Adipocyte (in vitro differentiated cells): ENCODE measurements around the gene ACAD11.

Source experiments
- DNase-seq: peaks from one replicate; pipeline ENCODE4 v3.0.0-alpha.2; 2015; ENCODE audit warnings: low read depth
- H3K27me3 ChIP-seq: replicated peaks from 2 replicates; pipeline ENCODE4 v1.7.0; 2013; ENCODE audit warnings: mild to moderate bottlenecking, low read length, moderate library complexity; ENCODE audit not compliant: control insufficient read depth, insufficient read depth
- H3K36me3 ChIP-seq: 2 replicates; pipeline ENCODE4 v1.7.0; 2013; ENCODE audit warnings: low read length, mild to moderate bottlenecking, moderate library complexity; ENCODE audit not compliant: control insufficient read depth, insufficient read depth, severe bottlenecking
- H3K4me1 ChIP-seq: 2 replicates; pipeline ENCODE4 v1.7.0; 2013; ENCODE audit warnings: mild to moderate bottlenecking, low read length, moderate library complexity; ENCODE audit not compliant: control insufficient read depth, insufficient read depth
- H3K4me3 ChIP-seq: 2 replicates; pipeline ENCODE4 v1.7.0; 2013; ENCODE audit warnings: mild to moderate bottlenecking, low read length, moderate library complexity
- H3K9ac ChIP-seq: 2 replicates; pipeline ENCODE4 v1.7.0; 2013; ENCODE audit warnings: mild to moderate bottlenecking, low read length, moderate library complexity
- H3K9me3 ChIP-seq: 2 replicates; pipeline ENCODE4 v1.7.0; 2013; ENCODE audit warnings: mild to moderate bottlenecking, low read length, moderate library complexity; ENCODE audit not compliant: control insufficient read depth

Gene ACAD11

DNA sequence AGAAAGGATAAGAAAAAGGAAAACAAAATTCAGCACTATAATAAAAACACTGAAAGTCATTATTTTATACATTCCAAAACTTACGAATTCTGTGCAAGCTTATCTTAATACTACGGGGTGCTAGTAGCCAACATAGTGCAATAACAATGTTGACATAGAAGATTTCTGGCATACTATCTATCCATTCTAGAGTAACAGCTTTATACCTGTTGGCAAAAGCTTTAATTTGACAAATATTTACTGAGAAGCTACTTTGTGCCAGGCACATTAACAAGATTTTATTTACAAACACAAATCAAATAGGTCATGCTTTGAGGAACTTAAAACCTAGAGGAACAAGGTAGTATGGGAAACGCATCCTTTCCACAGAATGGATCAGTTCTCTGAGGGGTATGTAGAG is 61.4 kb downstream of the ACAD11 start:
- Histone ChIP-seq H3K4me1 (peaks cover 59% of the 10 kb centered on the region), H3K9ac (peak overlapping the region; percentile 83), H3K9me3 (no peaks in the 10 kb centered on the region), H3K27me3 (no peaks in the 10 kb centered on the region), H3K36me3 (peaks cover 11% of the 10 kb centered on the region), H3K4me3 (peak overlapping the region; percentile 81)
- DNase-seq, result no peak

DNA sequence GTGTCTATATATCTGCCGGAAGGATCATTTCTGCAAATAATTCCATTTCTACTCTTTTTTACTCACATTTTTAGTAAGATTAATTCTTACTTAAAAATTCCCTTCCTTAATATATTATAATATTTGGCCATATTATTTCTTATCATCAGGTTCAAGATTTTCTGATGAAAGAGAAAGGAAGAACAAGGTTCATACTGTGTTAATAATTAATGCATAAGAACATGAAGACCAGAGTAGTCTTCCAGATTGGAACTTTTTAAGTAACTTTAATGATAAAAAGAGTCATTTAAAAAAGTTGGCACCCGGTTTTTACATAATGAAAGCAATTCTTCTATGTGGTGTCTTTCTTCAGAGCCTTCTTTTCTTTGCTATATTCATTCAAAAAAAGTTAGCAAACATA is 61.9 kb downstream of the ACAD11 start:
- H3K27me3 ChIP-seq, result no peaks in the 10 kb centered on the region
- peaks cover 64% of the 10 kb centered on the region for H3K4me1 ChIP-seq
- no peak for DNase-seq
- peaks cover 6% of the 10 kb centered on the region for H3K36me3 ChIP-seq
- H3K9me3 ChIP-seq, result no peaks in the 10 kb centered on the region
- H3K9ac ChIP-seq, result peak overlapping the region; percentile 83
- H3K4me3 ChIP-seq, result peak overlapping the region; percentile 81

DNA sequence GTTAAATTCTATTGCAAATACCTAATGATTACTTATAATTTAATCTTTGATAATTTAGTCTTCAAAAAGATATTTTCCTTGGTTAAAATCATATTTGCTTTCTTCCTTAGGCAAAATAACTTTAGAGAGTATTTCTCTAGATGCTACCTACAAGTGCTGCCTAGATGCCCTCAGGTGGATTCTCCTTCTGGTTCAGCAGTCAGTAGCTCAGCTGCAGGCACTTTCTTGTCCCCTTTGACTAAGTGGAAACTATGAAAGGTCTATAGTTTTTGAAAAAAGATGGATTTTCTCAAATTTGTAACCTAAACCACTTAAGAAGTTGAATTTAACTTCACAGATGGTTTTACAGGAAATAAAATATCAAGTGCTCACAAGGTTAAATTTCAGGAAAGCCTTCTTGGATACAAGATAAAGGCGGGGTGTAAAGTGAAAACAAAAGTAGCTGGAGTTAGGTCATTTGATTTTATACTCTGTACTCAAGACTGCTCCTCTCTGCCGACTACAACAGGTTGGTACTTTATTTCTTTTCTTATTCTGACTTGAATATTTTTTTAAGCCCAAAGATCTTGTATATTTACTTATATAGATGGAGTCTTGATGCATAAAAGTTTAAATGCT is 62.7 kb downstream of the ACAD11 start, which contains the start of gene ACKR4:
Gene ACKR4 (plus strand): TSS at position 455 of the 618 bp plus-strand sequence. CDS start 3,128 bp downstream, outside the sequence.
- peak; percentile 48 for DNase-seq
- Histone ChIP-seq H3K9ac (peak within 1 kb of the TSS; percentile 83), H3K27me3 (no peaks in the 10 kb centered on the region), H3K4me3 (peak within 1 kb of the TSS; percentile 81), H3K9me3 (no peaks in the 10 kb centered on the region), H3K4me1 (peaks cover 72% of the 10 kb centered on the region), H3K36me3 (no peaks in the 10 kb centered on the region)

DNA sequence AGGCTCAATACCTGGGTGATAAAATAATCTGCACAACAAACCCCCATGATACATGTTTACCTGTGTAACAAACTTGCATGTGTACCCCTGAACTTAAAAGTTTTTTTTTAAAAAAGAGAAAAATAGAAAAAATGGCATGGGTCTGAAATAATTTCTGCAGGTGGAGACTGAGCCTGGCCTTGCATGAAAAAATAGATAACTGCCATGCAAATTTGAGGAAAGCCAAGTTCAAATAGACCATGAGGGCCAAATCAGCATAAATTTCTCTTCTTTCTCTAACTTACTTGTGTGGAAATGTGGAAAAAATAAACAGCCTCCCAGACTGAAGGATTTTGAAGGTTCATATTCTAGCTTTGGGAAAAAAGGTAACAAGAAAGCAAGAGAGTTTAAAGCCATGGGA is 63.3 kb downstream of the ACAD11 start:
- no peak for DNase-seq
- Histone ChIP-seq H3K36me3 (no peaks in the 10 kb centered on the region), H3K4me3 (no peak overlapping the region), H3K9ac (peak overlapping the region; percentile 83), H3K4me1 (peaks cover 75% of the 10 kb centered on the region), H3K27me3 (no peaks in the 10 kb centered on the region), H3K9me3 (no peaks in the 10 kb centered on the region)

DNA sequence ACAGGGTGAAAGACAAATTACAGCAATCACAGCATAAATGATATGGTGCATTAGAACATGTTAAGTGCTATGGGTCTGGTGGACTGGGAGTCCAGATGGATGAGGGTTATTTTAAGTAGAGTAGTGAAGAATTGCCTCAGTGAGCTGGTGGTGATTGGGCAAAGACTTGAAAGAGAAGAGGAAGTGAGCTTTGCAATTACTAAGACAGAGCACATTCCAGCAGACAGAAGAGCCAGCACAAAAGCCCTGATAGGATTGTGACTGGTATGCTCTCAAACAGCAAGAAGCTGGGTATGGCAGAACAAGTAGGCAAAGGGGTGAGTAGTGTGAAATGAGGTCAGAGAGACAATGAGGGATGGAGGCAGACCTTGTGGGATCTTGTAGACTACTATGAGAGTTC is 64.6 kb downstream of the ACAD11 start:
- Histone ChIP-seq H3K4me3 (no peak overlapping the region), H3K9me3 (no peaks in the 10 kb centered on the region), H3K36me3 (peaks cover 2% of the 10 kb centered on the region), H3K4me1 (peaks cover 72% of the 10 kb centered on the region), H3K9ac (peak overlapping the region; percentile 47), H3K27me3 (no peaks in the 10 kb centered on the region)
- DNase-seq, result peak; percentile 69

DNA sequence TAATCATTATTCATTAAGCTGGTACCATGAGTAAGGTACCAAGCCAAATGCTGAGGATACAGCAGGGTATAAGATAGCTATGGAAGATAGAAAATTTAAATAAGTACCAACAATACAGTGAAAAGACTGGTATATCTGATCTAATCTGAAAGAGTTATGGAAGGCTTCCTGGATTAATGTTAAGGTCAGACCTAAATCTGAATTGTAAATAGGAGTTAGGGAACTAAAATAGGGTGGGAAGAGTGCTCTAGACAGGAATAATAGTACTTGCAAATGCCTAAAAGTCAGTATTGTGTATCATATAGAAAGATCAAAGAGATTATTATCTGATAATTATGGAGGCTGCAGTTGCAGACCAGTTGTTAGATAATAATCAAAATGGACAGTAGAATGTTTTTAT is 65.1 kb downstream of the ACAD11 start:
- Histone ChIP-seq H3K36me3 (peaks cover 5% of the 10 kb centered on the region), H3K9ac (peak overlapping the region; percentile 47)

DNA sequence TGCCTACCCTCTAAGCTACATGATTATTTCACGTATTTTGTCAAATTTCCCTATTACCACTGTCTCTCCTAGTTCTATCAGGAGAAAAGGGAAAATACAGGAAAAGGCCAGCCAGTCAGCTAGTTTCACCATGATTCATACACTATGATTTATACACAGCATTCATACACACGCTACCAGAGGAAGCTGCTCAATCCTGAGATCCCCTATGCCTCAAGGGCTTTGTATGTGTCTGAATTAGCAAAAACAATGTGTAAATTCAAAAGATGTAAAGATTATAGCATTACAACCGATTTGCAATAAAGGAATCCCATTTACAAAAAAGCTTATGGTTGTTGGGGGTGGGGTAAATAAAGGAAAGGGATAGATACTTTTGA is 65.7 kb downstream of the ACAD11 start:
- peak overlapping the region; percentile 49 for H3K4me3 ChIP-seq
- H3K9ac ChIP-seq, result peak overlapping the region; percentile 47
- DNase-seq, result peak; percentile 85
- no peaks in the 10 kb centered on the region for H3K27me3 ChIP-seq
- peaks cover 5% of the 10 kb centered on the region for H3K36me3 ChIP-seq
- H3K4me1 ChIP-seq, result peaks cover 70% of the 10 kb centered on the region
- H3K9me3 ChIP-seq, result no peaks in the 10 kb centered on the region

More for the DNA sequence above, 65.1 kb downstream of the ACAD11 start:
- peaks cover 69% of the 10 kb centered on the region for H3K4me1 ChIP-seq
- H3K4me3 ChIP-seq, result no peak overlapping the region
- no peaks in the 10 kb centered on the region for H3K27me3 ChIP-seq
- no peak for DNase-seq
- H3K9me3 ChIP-seq, result no peaks in the 10 kb centered on the region

DNA sequence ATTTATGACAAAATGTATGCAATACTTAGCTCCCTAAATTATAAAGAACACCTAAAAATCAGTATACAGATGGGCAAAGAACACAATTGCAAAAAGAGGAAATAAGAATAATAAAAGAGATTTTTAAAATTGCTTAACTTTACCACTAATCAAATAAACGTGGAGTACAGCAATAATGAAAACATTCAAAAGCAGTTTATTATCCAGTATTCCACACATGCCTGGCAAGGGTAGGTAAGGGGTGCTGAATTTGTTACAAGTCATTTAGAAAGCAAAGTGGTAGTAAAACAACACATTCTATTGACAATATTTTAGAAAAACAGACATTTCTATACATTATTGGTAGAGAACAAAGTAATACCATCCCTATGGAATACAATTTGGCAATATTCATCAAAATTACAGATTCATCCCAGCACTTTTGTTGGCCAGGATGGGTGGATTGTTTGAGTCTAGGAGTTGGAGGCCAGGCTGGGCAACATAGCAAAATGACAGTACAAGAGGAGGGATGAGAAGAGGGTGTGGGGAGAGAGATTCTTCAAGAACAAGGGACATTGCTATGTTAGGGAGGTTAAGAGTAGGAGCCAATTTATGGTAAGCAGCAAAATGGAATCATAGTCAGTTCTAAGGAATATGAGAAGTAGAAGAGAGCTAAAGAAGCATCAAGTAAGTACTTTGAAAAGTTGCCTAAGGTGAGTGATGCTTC is 66.2 kb downstream of the ACAD11 start:
- peaks cover 67% of the 10 kb centered on the region for H3K4me1 ChIP-seq
- H3K36me3 ChIP-seq, result peaks cover 5% of the 10 kb centered on the region
- H3K4me3 ChIP-seq, result peak overlapping the region; percentile 49
- no peaks in the 10 kb centered on the region for H3K9me3 ChIP-seq
- peak overlapping the region; percentile 47 for H3K9ac ChIP-seq
- peak; percentile 67 for DNase-seq
- no peaks in the 10 kb centered on the region for H3K27me3 ChIP-seq

DNA sequence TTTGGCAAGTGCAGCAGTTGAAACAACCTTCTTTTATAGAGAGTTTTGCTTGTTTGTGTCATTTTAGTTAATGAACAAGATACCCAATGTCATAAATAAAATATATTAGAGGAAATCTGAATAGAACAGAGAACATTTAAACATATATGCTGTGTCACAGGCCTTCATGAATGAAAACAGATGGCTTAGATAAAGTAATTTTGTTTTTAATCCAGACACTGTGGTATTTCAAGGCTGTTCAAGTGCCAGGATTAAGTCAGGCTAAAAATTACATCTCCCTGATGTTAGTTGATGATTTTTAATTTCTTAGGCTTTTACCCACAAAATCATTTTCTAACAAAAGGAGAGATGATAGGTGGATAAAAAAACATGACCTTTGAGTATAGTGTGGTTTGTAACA is 67.4 kb downstream of the ACAD11 start:
- peak; percentile 40 for DNase-seq
- Histone ChIP-seq H3K4me3 (no peak overlapping the region), H3K27me3 (no peaks in the 10 kb centered on the region), H3K9me3 (no peaks in the 10 kb centered on the region), H3K4me1 (peaks cover 56% of the 10 kb centered on the region), H3K9ac (peak overlapping the region; percentile 0), H3K36me3 (peaks cover 5% of the 10 kb centered on the region)

DNA sequence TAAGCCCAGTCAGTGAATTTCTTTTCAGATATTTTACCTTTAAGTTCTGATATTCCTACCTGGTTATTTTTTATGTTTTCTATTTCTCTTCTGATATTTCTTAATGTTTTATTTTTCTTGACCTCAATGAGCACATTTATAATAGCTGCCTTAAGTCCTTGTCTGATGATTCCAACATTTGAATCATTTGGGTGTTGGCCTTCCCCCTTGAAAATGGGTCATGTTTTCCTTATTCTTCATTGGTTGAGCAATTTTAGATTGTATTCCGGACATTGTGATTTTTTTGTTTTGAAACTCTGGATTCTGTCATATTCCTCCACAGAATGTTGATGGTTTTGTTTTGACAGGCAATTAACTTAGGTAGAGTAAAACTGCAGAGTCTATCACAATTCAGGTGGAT is 72.2 kb downstream of the ACAD11 start:
- Histone ChIP-seq H3K27me3 (no peaks in the 10 kb centered on the region), H3K4me1 (peaks cover 13% of the 10 kb centered on the region), H3K4me3 (no peak overlapping the region), H3K36me3 (peaks cover 5% of the 10 kb centered on the region), H3K9ac (no peak overlapping the region), H3K9me3 (no peaks in the 10 kb centered on the region)
- no peak for DNase-seq

DNA sequence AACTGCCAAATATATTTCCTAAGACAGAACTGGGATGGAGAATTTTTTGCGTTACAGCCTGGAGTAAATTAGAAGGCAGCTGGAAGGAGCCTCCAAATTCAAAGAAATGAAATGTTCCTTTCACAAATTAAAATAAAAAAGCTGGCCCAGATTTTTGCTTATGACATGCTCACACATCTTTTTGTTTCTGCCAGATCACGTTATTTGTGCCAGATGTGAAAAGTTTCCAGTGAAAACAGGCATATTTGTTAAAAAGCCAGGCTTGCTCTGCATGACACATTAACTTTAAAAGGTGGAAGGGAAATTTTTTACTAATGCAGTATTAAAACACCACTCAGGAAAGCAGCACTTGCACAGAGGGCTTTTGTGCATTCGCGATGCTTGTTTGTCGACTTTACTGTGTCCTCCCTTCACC is 85.8 kb downstream of the ACAD11 start:
- H3K27me3 ChIP-seq, result no peaks in the 10 kb centered on the region
- peaks cover 32% of the 10 kb centered on the region for H3K36me3 ChIP-seq
- peaks cover 44% of the 10 kb centered on the region for H3K4me1 ChIP-seq
- H3K9me3 ChIP-seq, result no peaks in the 10 kb centered on the region
- H3K4me3 ChIP-seq, result peak overlapping the region; percentile 66
- peak overlapping the region; percentile 77 for H3K9ac ChIP-seq
- peak; percentile 78 for DNase-seq
